ENCODE measurements around the gene IGLL5. TPM values are rescaled to one million over a fixed set of nuclear protein-coding genes. Genes with fewer than 3 reads are reported as not detected.

Gene IGLL5
- polyA plus RNA-seq, 1 donor (not counting 4 experiments of a cell fraction or from before 2014, with no cell fraction given), result not detected

- dilution Hi-C loops (cut with MboI; ENCODE audit: extremely low pct_ligation_motif_present, low sequenced_read_pairs), result no loop called here
- no peak overlapping the region for H3K27ac ChIP-seq (ENCODE audit: control insufficient read depth, insufficient read depth, low read length)
- H3K9me3 ChIP-seq (ENCODE audit: control insufficient read depth, low read depth, low read length), result no peaks in the 10 kb centered on the region
- H3K4me1 ChIP-seq (ENCODE audit: control insufficient read depth, extremely low read depth, insufficient read depth, low read length), result no peaks in the 10 kb centered on the region
- no peak overlapping the region for H3K4me3 ChIP-seq (ENCODE audit: control insufficient read depth in 2 of 3, extremely low read depth in 1 of 3, insufficient read depth in 2 of 3, low read depth in 1 of 3, low read length in 3 of 3)
- H3K9me1 ChIP-seq (ENCODE audit: control insufficient read depth, extremely low read depth, insufficient read depth, low read length), result no peaks in the 10 kb centered on the region
- H3K9ac ChIP-seq (ENCODE audit: control insufficient read depth, extremely low read depth, insufficient read depth, low read length), result no peak overlapping the region
- no peak for DNase-seq (ENCODE audit: low read depth, low spot score)
- no peak overlapping the region for H3K4me2 ChIP-seq (ENCODE audit: control insufficient read depth, extremely low read depth, insufficient read depth, low read depth, low read length)
- H3K36me3 ChIP-seq (ENCODE audit: control insufficient read depth in 2 of 2, extremely low read depth in 1 of 2, insufficient read depth in 2 of 2, low read length in 2 of 2), result no peaks in the 10 kb centered on the region
- no peaks in the 10 kb centered on the region for H3K79me2 ChIP-seq (ENCODE audit: control insufficient read depth, insufficient read depth, low read length)
- no peaks in the 10 kb centered on the region for H4K20me1 ChIP-seq (ENCODE audit: control insufficient read depth, extremely low read depth, insufficient read depth, low read length)
- H2AFZ ChIP-seq (ENCODE audit: control insufficient read depth, low read length), result no peak overlapping the region
- peaks cover 21% of the 10 kb centered on the region for H3K27me3 ChIP-seq (ENCODE audit: control insufficient read depth, extremely low read depth, insufficient read depth, low read length)
- no peak for FAIRE-seq
- no peak for TF ChIP-seq EZH2 (IDR thresholded peaks at IDR 0.05; ENCODE audit: low read length)
- TF ChIP-seq CTCF (optimal IDR thresholded peaks at IDR 0.05 in 1 of 3, IDR thresholded peaks at IDR 0.05 in 1 of 3, conservative IDR thresholded peaks at IDR 0.05 in 1 of 3; ENCODE audit: extremely low read depth in 1 of 3, insufficient read depth in 2 of 3, low read length in 3 of 3), result no peak
These were observed 8.3 kb downstream of the IGLL5 start for GRCh38 chr22:22895776-22896445.

GRCh38 chr22:22896601-22897000, 9.0 kb downstream of the IGLL5 start:
- no peak overlapping the region for H3K9ac ChIP-seq (ENCODE audit: control insufficient read depth, extremely low read depth, insufficient read depth, low read length)
- no peak overlapping the region for H3K4me2 ChIP-seq (ENCODE audit: control insufficient read depth, extremely low read depth, insufficient read depth, low read depth, low read length)
- FAIRE-seq (no peak), DNase-seq (ENCODE audit: low read depth, low spot score) (no peak)
- H3K4me3 ChIP-seq (ENCODE audit: control insufficient read depth in 2 of 3, extremely low read depth in 1 of 3, insufficient read depth in 2 of 3, low read depth in 1 of 3, low read length in 3 of 3), result no peak overlapping the region
- H3K9me3 ChIP-seq (ENCODE audit: control insufficient read depth, low read depth, low read length), result no peaks in the 10 kb centered on the region
- no peak overlapping the region for H3K27ac ChIP-seq (ENCODE audit: control insufficient read depth, insufficient read depth, low read length)
- dilution Hi-C loops (cut with MboI; ENCODE audit: extremely low pct_ligation_motif_present, low sequenced_read_pairs), result no loop called here
- H3K4me1 ChIP-seq (ENCODE audit: control insufficient read depth, extremely low read depth, insufficient read depth, low read length), result no peaks in the 10 kb centered on the region
- H3K79me2 ChIP-seq (ENCODE audit: control insufficient read depth, insufficient read depth, low read length), result no peaks in the 10 kb centered on the region
- no peaks in the 10 kb centered on the region for H3K36me3 ChIP-seq (ENCODE audit: control insufficient read depth in 2 of 2, extremely low read depth in 1 of 2, insufficient read depth in 2 of 2, low read length in 2 of 2)
- H3K27me3 ChIP-seq (ENCODE audit: control insufficient read depth, extremely low read depth, insufficient read depth, low read length), result peaks cover 21% of the 10 kb centered on the region
- H2AFZ ChIP-seq (ENCODE audit: control insufficient read depth, low read length), result no peak overlapping the region
- no peaks in the 10 kb centered on the region for H3K9me1 ChIP-seq (ENCODE audit: control insufficient read depth, extremely low read depth, insufficient read depth, low read length)
- H4K20me1 ChIP-seq (ENCODE audit: control insufficient read depth, extremely low read depth, insufficient read depth, low read length), result no peaks in the 10 kb centered on the region
- TF ChIP-seq CTCF (optimal IDR thresholded peaks at IDR 0.05 in 1 of 3, IDR thresholded peaks at IDR 0.05 in 1 of 3, conservative IDR thresholded peaks at IDR 0.05 in 1 of 3; ENCODE audit: extremely low read depth in 1 of 3, insufficient read depth in 2 of 3, low read length in 3 of 3) (no peak), EZH2 (IDR thresholded peaks at IDR 0.05; ENCODE audit: low read length) (no peak)
